NCI-H226 (cell line): Measurements from ENCODE around the gene TNIK.
A peak's percentile ranks its signal among the peaks of the same experiment; 100 is the strongest.
"Not testable (repeated sequence)": the region's sequence is repeated elsewhere in the genome, so short reads cannot be mapped to it uniquely, and the experiment has no call there.

Experiments
- DNase-seq: peaks from one replicate; pipeline ENCODE4 v3.0.0-alpha.2; 2015

TNIK gene

GRCh38 chr3:171156401-171157010 is 303.7 kb downstream of the TNIK start:
- DNase-seq, result peak; percentile 83

GRCh38 chr3:171155122-171155700 is 305.0 kb downstream of the TNIK start:
- DNase-seq, result no peak

- DNase-seq, result no peak
Measured at GRCh38 chr3:171150945-171151344, 309.3 kb downstream of the TNIK start.

- no peak for DNase-seq
Measured at GRCh38 chr3:171149526-171150116, 310.6 kb downstream of the TNIK start.

- no peak for DNase-seq
Measured at GRCh38 chr3:171145798-171146197, 314.4 kb downstream of the TNIK start.

- DNase-seq, result no peak
Measured at GRCh38 chr3:171142985-171143384, 317.2 kb downstream of the TNIK start.

- no peak for DNase-seq
Measured at GRCh38 chr3:171140246-171140645, 320.0 kb downstream of the TNIK start.

GRCh38 chr3:171138027-171138426 is 322.2 kb downstream of the TNIK start:
- DNase-seq, result no peak

- no peak for DNase-seq
Measured at GRCh38 chr3:171135549-171135948, 324.7 kb downstream of the TNIK start.

- no peak for DNase-seq
Measured at GRCh38 chr3:171133796-171134569, 326.2 kb downstream of the TNIK start.

GRCh38 chr3:171133337-171133736 is 326.9 kb downstream of the TNIK start:
- DNase-seq, result no peak

- no peak for DNase-seq
Measured at GRCh38 chr3:171132873-171133272, 327.3 kb downstream of the TNIK start.

GRCh38 chr3:171129827-171130226 is 330.4 kb downstream of the TNIK start:
- no peak for DNase-seq

GRCh38 chr3:171127611-171128010 is 332.6 kb downstream of the TNIK start:
- no peak for DNase-seq

- DNase-seq, result no peak
Measured at GRCh38 chr3:171126478-171127209, 333.6 kb downstream of the TNIK start.

GRCh38 chr3:171125010-171125409 is 335.2 kb downstream of the TNIK start:
- DNase-seq, result no peak

- no peak for DNase-seq
Measured at GRCh38 chr3:171123915-171124314, 336.3 kb downstream of the TNIK start.

- no peak for DNase-seq
Measured at GRCh38 chr3:171122861-171123260, 337.3 kb downstream of the TNIK start.

GRCh38 chr3:171122240-171122639 is 338.0 kb downstream of the TNIK start:
- no peak for DNase-seq

GRCh38 chr3:171121801-171122200 is 338.4 kb downstream of the TNIK start:
- no peak for DNase-seq

GRCh38 chr3:171119402-171119801 is 340.8 kb downstream of the TNIK start:
- DNase-seq, result not testable (repeated sequence)

GRCh38 chr3:171118993-171119392 is 341.2 kb downstream of the TNIK start:
- not testable (repeated sequence) for DNase-seq

GRCh38 chr3:171116824-171117395 is 343.3 kb downstream of the TNIK start:
- no peak for DNase-seq
